ENCODE measurements around the gene DAB2IP. TPM values are rescaled to one million over a fixed set of nuclear protein-coding genes. Genes with fewer than 3 reads are reported as not detected.

Gene DAB2IP
- total RNA-seq, 1 donor from 2014 or later, result 53.0 TPM

DNA sequence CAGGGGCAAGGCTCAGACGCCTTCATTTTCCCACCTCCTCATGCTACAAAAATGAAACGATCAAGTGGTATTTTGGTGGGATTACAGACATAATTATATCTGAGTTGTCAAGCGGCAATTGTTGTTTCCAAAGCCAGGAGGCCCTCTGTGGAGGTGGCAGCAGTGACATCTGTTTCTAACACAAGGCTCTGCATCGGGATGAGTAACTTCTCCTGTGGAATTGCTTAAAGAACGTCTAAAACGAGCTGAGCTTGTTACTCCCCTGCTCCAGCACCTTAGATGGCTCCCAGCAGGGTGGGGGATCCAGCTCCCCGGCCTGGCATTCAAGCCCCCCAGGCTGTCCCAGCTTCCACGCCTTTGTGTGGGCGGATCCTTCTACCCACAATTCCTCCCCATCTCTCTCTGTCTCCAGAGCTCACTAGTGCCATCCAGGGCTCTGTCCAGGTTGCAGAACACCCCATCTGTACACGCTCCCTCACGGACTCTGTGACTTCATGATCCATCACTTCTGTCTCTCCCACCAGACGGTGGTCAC, 36.8 kb downstream of the DAB2IP start:
- ATAC-seq (no peak), DNase-seq (ENCODE audit: missing footprints) (no peak)
- intact Hi-C loops (cut with DNase I), result no loop called here

DNA sequence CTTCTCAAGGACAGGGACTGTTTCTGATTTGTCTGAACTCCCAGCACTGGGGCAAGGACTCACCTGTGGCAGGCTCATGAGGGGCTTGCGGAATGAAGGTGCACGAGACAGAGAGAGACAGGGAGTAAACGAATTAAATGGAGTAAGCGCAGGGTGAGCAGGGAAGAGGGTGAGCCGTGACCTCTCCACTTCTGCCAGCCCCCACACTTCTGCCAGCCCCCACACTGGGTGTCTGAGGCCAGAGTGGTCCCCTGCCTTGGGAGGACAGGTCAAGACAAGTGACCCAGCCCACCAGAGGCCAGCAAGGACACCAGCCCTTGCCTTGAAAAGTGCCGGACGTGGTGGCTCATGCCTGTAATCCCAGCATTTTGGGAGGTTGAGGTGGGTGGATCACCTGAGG, 37.2 kb downstream of the DAB2IP start:
- no peak for DNase-seq (ENCODE audit: missing footprints)

DNA sequence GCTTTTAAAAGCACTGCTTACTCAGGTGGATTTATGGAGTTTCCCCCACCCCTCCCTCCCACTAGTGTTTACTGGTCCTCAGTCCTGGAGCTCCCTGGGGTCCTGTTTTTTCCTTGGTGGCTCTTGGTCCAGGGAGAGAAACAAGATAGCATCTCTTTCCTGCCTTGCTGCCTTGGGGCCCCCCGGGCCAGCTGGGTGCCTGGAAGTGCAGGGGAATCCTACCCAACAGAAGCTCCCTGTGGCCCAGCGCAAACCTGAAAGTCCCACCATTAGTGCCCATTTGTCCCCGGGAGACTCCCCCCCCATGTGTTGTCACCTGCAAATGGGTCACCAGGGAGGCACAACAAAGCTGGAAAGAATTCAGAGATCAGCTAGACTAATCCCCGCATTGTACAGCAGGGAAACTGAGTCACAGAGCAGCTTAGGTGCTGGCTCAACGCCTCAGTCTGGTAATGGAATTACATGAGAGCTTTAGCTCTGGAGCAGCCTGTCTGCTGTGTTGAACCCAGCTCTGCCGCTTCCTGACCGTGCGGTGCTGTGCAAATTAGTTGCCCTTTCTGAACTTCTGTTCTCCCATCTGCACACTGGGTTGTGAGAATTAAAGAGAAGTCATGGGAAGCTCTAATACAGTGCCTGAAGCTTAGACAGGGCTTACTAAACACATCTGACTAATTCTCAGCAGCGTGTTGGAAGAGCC, 38.2 kb downstream of the DAB2IP start:
- intact Hi-C loops (cut with DNase I), result loop anchor here (5.0 to 10.0 kb wide), 2 partner anchors 47 to 235 kb away; no protein-coding TSS in a partner anchor
- DNase-seq (ENCODE audit: missing footprints) (peak; percentile 57), ATAC-seq (no peak)

More for the DNA sequence above, 37.2 kb downstream of the DAB2IP start:
- intact Hi-C loops (cut with DNase I), result no loop called here
- no peak for ATAC-seq

DNA sequence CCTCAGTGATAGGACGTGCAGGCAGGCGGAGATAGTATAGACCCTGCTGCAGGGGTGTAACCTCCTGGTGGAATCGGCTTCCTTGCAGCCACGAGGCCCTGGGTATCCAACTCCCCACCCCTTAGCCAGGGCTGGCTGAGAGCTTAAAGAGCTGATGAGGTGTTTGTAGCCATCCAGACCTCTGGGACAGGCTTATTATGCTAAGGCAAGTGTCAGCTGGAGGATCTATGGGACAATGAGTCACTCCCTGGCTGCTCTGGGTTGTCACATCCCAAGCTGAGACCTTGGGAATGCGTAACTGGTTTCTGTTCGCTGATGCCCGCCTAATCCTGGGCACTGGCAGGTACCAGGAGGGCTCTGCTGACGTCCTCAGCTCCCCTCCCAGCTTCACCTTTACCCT, 38.9 kb downstream of the DAB2IP start:
- ATAC-seq (no peak), DNase-seq (ENCODE audit: missing footprints) (peak; percentile 17)
- intact Hi-C loops (cut with DNase I), result loop anchor here (5.0 to 10.0 kb wide), 2 partner anchors 48 to 236 kb away; no protein-coding TSS in a partner anchor

DNA sequence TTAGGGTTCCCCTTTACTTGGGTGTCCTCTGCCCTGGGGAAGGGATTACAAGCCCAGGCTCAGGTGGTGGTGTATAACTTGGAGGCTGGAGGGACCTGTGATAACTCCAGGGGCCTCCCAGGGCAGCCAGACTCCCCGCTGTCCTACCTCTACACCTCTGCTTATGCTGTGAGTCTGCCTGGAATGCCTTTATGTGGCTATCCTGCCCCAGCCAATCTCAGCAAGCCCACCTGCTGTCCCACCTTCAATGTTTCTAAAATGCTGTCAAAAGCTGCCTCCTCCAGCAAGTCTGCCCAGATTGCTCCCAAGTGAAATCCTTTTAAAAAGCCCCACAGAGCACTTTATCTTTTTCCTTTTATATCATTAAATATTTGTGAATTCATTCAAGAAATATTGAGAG, 39.3 kb downstream of the DAB2IP start:
- DNase-seq (ENCODE audit: missing footprints) (peak; percentile 11), ATAC-seq (no peak)
- intact Hi-C loops (cut with DNase I), result loop anchor here (5.0 to 10.0 kb wide), 2 partner anchors 48 to 236 kb away; no protein-coding TSS in a partner anchor

DNA sequence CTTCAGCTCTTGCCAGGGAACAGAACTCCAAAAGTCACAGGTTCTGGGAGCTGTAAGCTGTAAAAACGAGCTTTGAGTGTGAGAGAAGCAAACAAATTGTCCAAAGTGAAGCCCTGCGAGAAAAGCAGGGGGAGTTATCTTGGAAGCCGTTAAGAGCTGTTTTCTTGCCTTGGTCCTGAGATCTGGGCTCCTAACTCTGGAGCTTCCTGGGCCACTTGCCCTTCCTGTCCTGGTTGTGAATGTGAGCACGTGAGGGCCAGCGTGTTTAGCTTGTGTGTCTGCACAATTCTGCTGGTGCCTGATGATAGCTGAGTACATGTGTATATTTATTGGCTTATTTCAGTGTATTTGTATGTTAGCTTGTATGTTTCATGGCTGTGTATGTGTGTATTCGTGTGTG, 40.5 kb downstream of the DAB2IP start:
- ATAC-seq, result no peak
- intact Hi-C loops (cut with DNase I), result loop anchor here (5.0 to 10.0 kb wide), 2 partner anchors 50 to 237 kb away; no protein-coding TSS in a partner anchor
- no peak for DNase-seq (ENCODE audit: missing footprints)

DNA sequence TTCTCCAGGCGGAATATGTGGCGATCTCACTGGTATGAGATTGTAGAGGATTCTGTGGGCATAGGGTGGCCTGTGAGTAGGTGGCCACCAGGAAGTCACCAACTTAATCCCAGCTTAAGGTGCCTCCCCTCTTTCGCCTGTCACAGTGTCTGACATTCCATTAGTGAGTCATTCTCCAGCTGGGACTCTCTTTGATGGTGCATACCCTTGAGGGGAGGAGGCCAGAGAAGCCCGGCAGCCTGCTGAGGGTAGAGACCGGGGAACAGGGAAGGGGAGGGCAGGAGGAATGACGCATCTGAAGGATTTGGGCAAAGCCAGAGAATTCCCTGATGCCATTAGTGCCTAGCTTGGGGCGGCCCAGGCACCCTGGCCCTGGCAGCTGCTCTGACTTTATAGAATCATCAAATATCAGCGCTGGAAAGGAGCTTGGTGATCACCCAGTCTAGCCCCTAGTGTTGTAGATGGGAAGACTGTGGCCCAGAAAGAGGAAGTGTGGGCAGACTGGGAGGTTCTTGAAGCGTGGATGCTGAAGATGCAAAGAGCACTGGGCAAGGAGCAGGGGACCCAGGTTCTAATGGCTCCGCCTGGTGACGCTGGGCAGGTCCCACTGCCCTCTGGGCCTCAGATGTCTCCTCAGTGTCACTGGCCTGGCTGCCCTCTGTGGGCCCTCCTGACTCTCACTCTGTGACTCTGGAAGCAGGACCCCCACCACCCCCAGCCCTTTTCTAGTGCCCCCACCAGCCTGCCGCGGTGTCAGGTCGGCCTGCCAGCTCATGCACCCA, 41.4 kb downstream of the DAB2IP start:
- DNase-seq (ENCODE audit: missing footprints), result peak; percentile 23
- intact Hi-C loops (cut with DNase I), result loop anchor here (5.0 to 10.0 kb wide), 2 partner anchors 50 to 238 kb away; no protein-coding TSS in a partner anchor
- peak; percentile 43 for ATAC-seq

DNA sequence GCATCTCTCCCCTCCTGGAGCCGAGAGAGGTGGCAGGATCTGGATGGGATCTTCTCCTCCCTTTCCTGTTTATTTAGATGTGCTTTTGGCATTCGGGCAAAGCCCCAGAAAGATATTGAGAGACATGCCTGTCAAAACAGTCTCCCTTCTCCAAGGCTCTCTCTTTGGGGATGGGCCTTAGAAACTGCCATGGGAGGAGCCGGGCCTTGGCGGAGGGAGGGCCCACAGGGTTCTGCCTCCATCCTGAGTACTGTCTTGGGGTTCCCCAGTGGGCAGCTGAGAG, 41.9 kb downstream of the DAB2IP start:
- ATAC-seq (no peak), DNase-seq (ENCODE audit: missing footprints) (no peak)
- intact Hi-C loops (cut with DNase I), result loop anchor here (5.0 to 10.0 kb wide), 2 partner anchors 51 to 239 kb away; no protein-coding TSS in a partner anchor

DNA sequence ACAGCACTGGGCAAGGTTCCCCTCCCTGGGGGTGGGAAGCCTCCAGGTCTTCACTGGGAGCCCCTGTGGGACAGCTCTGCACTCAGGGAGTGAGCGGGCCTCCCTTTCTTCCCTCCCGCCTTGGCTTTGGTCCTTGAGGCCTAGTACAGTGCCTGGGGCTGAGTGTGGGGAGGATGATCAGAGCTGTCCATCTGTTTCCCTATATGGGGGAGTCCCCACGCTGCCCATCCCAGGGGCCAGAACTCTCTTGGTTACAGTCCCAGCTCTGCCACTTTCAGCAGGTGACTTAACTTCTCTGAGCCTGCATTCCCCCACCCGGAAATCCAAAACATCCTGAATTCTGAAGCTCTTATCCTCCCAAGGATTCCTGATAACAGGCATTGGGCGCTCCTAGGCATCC, 42.6 kb downstream of the DAB2IP start:
- no peak for DNase-seq (ENCODE audit: missing footprints)
- ATAC-seq, result no peak
- intact Hi-C loops (cut with DNase I), result loop anchor here (5.0 to 10.0 kb wide), 2 partner anchors 52 to 239 kb away; no protein-coding TSS in a partner anchor

DNA sequence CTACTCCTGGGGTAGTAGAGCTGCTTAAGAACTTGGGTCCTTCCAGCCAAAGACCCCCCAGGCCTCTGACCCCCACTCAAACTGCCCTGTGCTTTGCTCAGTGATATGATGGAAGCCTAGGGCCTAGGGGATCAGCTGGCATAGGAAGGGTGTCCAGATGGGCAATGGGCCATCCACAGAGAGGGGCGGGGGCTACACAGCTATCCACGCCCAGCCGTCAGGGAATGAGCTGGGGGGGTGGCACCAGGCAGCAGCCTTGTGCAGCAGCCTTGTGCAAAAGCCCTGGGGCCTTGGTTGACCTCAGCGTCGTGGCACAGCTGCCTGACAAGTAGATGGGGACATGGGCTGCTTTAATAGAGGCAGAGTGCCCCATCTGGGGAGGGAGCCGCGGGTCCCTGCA, 43.2 kb downstream of the DAB2IP start:
- DNase-seq (ENCODE audit: missing footprints), result peak; percentile 51
- ATAC-seq, result no peak
- intact Hi-C loops (cut with DNase I), result loop anchor here (5.0 to 10.0 kb wide), 2 partner anchors 52 to 240 kb away; no protein-coding TSS in a partner anchor

DNA sequence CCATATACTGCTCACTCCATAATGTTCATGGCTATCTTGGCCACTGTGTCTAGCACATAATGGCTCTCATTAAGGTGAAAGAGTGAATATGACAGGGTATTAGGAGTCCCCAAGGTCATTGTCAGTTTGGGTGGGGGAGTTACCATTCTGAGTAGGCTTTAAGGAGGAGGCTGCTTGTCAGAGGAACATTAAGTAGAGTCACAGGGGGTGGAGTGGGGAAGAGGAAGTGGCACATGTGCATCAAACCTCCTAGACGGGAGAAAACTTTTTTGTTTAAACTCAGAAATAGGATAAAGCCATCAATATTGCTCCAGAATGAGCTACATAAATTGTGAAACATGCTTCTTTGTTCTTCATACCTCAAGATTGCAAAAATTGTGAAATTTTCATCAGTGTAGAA, 45.5 kb downstream of the DAB2IP start:
- DNase-seq (ENCODE audit: missing footprints) (no peak), ATAC-seq (no peak)
- intact Hi-C loops (cut with DNase I), result loop anchor here (5.0 to 10.0 kb wide), 2 partner anchors 165 to 242 kb away; no protein-coding TSS in a partner anchor

DNA sequence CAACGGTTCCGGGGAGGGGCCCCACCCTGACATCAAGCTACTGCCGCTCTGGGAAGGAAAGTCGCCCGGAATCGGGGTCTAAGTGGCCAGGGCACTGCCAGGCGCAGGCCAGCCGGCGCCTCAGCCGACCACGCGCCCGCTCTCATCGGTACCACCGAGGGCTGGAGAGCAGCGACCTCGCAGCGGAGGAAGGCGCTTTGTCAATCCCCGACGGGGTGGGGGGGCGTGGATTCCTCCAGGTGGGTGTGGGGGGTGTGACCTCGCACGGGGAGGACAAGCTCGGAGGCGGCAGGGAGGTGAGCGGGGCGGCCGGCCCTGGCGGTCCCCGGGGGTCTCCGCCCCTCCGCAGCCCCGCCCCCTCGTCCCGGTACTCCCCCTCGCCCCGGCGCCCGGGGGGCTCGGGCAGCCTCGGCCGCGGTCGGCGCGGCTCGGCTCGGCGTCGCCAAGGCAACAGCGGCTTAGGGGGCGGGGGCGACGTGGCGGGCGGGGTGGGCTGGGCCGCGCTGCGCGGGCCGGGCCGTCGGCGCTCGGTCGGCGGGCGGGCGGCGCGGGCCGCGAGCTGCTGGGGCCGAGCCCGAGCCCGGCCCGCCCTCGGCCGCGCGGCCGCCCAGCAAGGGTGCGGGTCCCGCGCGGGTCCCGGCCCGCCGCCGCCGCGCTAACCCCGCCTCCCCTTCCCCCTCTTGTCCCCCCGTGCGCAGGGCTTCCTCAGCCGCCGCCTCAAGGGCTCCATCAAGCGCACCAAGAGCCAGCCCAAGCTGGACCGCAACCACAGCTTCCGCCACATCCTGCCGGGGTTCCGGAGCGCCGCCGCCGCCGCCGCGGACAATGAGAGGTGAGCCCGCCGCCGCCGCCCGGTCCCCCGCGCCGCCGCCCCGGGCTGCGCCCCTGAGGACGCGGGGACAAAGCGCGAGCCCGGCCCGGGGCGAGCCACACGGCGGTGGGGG, 47.5 kb downstream of the DAB2IP start:
- intact Hi-C loops (cut with DNase I), result loop anchor here (5.0 to 10.0 kb wide), 2 partner anchors 163 to 244 kb away; no protein-coding TSS in a partner anchor
- peak; percentile 86 for DNase-seq (ENCODE audit: missing footprints)
- peak; percentile 18 for ATAC-seq

DNA sequence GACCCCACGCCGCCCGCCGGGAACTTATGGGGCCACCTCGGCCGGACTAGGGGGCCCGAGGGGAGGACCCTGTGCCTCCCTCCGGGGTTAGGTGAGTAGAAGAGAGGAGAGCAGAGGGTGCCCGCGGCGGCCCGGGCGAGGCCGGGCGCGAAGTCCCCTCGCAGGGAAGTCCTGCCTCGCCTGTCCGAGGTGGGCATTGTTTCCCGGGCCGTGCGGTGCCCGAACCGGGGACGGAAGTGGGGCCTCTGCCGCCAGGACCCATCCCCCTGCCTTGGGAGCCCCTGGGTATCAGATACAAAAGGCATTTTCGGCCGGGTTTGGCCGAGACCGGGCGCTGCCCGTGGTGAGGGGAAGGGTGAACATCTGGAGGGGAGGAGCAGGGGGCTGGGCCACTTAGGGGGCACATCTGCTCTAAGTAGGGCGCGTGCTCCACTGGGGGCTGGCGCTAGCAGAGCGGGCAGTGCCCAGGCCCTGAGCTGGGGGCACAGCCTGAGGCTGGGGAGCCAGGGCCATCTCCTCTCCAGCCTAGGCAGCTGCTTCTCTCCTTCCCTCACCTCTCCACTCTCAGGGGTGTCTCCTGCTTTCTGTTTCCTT, 48.2 kb downstream of the DAB2IP start:
- intact Hi-C loops (cut with DNase I), result loop anchor here (2.0 to 10.0 kb wide), 5 partner anchors 43 to 293 kb away; partner anchors contain the start of gene DAB2IP
- DNase-seq (ENCODE audit: missing footprints) (peak; percentile 55), ATAC-seq (peak; percentile 11)

DNA sequence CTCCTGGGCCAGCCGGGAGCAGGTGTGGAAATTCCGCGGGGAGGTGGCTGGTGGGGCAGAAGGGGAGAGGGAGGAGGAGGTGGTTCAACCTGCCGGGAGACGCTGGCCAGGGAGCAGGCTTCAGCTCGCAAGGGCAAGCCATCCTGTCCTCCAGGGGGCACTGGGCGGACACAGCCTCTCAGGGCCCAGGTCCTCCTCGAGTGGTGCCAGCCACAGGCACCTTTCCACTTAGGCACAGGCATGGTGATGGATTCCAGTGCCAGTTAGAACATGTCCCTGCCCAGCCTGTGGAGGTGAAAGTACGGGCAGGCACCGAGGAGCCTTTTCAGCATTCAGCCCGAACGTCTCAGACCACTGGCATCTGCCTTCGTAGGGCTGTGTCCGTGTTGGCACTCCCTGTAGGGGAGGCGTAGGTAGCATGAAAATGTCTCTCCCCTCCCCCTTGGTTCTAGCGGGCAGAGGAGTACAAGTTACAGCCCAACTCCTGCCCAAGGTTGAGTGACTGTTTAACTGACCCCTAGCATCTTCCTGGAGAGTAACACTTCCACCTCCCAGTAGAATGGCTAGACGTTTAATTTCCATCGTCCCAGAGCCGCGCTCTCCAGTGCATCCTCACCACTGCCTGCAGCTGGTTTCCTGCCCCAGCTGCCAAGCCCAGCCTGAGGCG, 48.9 kb downstream of the DAB2IP start:
- ATAC-seq (peak; percentile 77), DNase-seq (ENCODE audit: missing footprints) (peak; percentile 85)
- intact Hi-C loops (cut with DNase I), result loop anchor here (2.0 to 5.0 kb wide), 3 partner anchors 43 to 292 kb away; partner anchors contain the start of gene DAB2IP

DNA sequence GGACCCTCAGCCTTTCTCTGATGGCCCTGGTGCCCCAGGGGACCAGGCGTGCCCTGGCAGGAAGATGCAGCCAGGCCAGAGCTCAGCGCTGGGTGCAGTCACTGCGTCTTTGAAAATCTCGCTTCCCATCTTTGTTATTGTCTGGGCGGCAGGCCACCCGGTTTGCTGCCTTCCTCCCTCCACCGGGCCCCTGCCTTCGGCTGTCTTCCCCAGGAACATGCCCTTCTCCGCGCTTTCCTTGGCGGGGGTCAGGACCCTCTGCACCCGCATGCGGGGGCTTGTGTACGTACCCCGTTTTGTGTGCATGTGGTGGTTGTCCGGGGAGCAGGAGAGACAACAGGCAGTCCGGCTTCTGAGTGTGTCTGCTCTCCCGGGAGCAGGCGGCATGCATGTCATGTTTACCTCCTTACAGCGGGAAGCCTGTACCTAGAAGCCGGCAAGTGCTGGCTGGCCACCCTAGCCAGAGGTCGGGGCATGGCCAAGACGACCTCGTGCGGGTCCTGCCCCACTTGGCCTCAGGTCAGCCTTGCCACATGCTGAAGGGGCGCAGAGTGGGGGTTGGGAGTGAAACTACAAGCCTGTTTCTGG, 49.5 kb downstream of the DAB2IP start:
- intact Hi-C loops (cut with DNase I), result loop anchor here (2.0 to 5.0 kb wide), 3 partner anchors 42 to 291 kb away; partner anchors contain the start of gene DAB2IP
- peak; percentile 65 for DNase-seq (ENCODE audit: missing footprints)
- no peak for ATAC-seq

DNA sequence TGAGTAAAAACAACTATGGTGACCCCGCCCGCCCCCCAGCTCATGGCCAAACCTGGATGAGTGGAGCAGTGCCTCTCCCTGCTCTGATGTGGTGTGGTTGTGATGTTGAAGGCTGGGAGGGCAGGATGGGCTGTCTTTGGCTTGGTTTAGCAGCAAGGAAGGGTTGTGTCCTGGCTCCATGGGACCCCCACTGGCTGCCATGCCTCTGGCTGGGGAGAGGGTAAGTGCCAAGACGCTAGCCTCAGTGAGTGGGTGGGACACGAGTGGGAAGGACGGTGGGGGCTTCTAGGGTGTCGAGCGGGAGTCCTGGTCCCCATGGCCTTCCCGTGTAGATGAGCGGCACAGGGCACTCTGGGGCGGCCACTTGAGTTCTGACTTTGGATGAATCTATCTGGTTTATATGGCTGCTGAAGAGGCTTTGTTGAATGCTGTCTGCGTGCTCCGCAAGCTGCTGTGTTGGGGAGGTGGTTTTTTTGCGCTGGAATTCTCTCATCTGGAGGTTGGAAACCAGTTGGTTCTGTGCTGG, 50.4 kb downstream of the DAB2IP start:
- intact Hi-C loops (cut with DNase I), result loop anchor here (2.0 to 5.0 kb wide), 3 partner anchors 41 to 291 kb away; partner anchors contain the start of gene DAB2IP
- DNase-seq (ENCODE audit: missing footprints) (peak; percentile 58), ATAC-seq (no peak)

All from Right ventricle myocardium inferior (tissue), 1 donor.